Measurements from ENCODE around the gene NPHP4.

NPHP4 gene

DNA sequence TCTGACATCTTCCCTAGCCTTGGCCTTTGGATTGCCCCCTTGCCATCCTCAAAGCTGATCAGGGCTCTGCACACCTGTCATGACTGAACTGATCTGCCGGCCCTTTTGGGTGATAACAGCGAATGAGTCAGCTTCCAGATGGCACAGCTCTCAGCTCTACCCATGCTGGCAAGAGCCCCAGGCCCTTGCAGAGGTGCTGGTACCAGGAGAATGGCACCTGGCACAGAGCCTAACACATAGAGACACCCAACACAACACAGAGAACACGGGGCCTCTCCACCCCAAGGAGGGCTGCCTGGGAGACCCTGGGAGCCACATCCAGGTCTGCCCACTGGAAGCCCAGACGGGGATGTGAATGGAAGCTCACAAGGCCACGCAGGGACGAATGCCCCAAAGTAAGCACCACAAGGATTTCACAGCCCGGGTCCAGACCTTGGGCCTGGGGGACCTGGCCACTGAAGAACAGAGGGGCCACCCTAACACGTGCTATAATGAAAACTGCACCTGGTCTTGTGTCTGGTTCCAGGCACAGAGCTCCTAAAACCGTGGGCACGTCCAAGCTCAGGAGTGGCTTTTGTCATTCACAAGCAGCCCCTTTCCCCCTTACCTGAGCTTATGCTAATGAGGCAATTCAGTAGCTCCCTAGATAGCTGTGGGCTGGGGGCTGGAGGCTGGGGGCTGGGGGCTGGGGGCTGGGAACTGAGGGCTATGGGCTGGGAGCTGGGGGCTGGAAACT is 160.5 kb downstream of the NPHP4 start:
- DNase-seq (ENCODE audit: low read depth) = no peak

DNA sequence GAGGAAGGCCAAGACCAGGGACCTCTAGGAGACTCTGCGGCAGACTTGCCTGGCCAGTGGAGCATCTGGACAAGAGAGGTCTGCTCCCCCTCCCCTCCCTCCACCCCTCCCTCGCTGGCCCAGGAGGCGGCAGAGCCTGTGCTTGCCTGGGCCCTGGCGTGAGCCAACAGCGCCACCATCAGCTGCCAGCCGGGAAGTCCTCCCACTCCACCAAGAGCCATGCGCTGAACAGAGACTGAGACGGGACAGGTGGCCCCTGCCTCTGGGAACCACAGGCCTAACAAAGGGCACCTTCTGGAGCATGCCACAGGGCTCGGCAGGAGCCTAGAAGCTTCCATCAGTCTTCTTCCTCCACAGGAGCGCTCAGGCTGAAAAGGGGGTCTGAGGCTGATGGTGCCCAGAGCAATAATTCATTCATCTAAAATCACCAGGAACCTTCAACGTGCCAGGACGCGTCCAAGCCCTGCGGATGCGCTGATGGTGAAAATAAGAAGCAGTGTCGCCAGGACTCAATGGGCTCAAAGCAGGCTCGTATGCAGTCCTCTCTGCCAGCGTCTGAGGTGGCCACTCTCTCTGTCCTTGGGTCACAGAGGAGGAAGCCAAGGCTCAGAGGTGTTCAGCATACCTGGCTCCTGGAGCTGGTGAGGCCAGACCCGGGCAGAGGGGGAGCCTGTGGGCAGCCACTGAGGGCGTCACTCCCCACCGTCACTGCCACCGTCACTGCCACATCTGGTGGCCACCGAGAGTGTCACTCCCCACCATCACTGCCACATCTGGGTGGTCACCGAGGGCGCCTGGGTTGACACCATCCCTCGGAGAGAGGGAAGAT is 161.2 kb downstream of the NPHP4 start:
- DNase-seq (ENCODE audit: low read depth) = no peak

DNA sequence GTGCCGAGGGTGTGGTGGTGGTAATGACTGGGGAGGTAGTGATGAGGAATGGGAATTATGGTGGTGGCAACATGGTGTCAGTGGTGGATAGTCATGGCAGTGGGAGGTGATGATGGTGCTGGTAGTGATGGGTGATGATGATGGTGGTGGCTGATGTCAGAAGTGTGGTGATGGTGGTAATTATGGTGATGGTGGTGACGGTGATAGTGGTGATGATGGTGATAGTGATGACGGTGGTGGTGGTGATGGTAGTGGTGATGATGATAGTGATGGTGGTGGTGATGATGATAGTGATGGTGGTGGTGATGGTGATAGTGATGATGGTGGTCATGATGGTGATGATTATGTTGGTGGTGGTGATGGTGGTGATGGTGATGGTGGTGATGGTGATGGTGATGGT is 162.8 kb downstream of the NPHP4 start:
- DNase-seq (ENCODE audit: low read depth) = no peak

DNA sequence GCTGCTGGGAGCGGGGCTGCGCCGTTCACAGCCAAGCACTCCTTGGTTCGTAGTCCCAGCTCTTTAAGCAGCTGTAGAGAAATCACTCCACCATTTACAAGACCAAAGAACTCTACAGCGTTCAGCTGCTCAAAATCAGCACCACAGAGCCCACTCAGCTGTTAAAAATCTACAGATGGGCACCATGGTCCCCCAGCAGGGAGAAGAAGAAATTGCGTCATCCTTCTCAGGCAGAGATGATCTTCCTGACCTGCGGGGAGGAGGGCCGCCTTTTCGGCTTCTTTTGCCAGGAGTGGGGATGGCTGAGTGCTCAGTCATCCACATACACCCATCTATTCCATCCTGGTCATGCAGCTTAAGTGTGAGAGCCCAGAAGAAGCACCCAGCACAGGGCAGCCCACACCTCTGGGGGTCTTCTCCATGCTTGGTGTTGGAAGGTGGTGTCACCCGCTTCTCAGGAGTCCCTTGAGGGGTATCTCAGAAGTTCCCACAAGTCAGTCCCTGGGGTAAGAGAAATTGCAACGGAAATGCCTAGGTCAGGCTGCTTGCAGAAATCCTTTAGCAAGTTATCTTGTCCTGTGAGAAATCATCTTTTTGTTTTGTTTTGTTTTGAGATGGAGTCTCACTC is 163.8 kb downstream of the NPHP4 start:
- DNase-seq (ENCODE audit: low read depth) = no peak

DNA sequence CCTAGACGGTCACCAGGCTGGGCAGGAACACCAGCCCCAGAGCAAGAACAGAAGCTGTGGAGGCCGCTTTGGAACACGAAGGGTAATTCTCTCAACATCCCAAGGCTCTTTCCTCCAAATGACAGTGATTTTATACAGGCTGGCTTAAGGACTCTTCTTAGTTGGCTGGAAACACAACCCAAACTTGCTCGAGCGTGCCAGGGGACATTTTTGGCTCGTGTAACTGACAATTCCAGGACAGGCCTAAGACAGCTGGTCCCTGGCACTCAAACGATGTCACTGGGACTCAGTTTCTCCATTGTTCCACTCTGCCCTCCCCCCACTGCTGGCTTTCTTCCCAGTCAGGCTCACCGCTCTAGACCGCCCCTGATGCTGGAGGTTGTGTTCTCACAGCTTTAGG is 164.7 kb downstream of the NPHP4 start:
- DNase-seq (ENCODE audit: low read depth) = no peak

DNA sequence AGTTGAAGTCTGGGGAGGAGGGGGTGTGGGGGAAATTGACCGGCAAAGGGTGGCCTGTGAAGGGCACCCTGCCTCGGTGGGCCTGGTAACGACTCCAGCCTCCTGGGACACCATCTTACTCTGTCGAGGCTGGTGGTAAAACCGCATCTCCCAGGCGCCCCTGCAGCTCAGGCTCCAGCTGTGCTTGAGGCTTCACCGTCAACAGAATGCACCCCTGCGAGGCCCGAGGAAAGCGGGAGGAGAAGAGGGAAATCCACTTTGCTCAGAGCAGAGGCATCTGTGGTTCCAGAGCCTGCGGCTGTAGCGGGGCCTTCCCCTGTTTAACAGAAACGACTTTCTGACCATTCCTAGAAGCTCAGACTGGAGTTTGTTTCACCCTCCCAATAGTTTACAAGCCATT is 165.6 kb downstream of the NPHP4 start:
- no peak for DNase-seq (ENCODE audit: low read depth)

DNA sequence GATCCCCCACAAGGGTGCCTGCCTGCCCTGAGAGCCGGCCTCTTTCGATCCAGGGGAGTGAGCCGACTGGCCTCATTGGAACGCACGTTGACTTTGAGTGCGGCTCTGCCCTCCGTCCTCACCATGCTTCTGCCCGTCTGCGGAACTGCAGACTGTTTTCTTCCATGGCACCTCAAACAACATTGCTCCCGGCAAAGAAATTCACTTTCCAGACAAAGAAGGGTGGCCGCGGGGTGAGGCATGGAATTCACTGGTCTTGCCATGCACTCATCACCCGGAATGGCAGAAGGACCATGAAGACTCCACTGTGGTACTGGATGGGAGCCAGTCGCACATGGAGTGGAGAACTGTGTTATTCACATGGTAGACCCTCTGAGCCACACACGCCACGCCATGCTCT is 169.5 kb downstream of the NPHP4 start:
- DNase-seq (ENCODE audit: low read depth) = no peak

DNA sequence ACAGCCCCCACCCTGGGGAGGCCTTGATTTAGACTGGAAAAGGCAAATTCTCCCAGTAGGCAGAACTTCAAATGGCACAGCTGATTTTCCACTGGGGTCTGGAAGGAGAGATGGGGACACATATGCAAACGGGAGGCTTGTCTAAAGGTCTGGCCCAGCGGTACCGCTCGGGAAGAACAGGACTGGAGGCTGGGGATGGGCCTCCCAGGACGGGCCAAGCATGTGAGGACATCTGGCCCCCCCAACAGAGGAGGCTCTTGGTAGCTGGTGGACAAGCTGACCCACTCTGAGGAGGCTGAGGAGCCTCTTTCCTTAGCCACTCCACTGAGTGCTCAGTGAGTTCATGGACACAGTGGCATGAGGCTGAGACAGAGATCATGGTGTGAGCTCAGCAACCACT is 170.0 kb downstream of the NPHP4 start:
- DNase-seq (ENCODE audit: low read depth) = no peak

DNA sequence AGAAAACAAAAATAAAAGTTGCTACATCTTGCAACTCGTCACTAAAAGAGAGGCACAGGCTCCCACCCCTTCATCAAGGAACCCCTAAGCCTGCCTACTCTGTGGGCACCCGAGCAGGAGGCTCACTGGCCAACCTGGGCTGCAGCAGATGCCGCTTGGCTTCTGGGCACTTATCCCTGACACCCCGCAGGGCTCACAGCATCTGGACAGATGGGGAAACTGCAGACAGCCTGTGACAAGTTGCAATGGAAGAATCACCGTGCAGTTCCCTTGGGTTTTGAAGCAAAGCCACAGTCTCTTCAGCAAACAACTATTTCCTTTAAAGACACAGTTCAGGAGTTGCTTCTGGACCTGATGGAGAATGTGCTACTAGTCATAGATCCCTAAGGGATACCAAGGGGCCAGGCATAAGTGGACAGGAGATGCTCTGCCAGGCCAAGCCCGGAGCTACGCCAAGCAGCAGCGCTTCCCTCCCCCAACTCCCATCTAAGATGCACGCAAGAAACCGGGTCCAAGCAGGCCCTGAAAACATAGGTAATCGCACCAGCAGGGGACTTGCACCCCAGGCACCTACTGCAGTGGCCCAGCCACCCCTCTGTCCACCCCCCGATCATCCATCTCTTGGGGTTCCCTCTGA is 170.6 kb downstream of the NPHP4 start:
- DNase-seq (ENCODE audit: low read depth) = no peak

DNA sequence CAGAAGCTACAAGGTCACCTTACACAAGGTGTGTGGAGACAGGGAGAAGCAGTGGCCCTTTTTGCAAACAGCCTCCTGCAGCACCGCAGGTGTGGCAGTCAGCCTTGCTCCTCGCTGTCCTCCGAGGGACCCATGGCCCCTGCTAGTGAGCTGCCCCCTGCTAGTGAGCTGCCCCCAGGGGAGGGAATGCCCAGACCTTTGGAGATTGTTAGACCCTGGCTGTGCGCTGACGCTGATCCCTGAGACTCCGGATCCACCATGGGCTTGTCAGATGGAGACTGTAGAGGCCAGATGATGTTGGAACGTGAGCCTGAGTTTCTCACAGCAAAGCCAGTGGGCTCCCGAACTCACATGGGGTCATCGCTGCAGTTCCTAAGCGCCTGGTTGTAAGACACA is 172.2 kb downstream of the NPHP4 start:
- no peak for DNase-seq (ENCODE audit: low read depth)

DNA sequence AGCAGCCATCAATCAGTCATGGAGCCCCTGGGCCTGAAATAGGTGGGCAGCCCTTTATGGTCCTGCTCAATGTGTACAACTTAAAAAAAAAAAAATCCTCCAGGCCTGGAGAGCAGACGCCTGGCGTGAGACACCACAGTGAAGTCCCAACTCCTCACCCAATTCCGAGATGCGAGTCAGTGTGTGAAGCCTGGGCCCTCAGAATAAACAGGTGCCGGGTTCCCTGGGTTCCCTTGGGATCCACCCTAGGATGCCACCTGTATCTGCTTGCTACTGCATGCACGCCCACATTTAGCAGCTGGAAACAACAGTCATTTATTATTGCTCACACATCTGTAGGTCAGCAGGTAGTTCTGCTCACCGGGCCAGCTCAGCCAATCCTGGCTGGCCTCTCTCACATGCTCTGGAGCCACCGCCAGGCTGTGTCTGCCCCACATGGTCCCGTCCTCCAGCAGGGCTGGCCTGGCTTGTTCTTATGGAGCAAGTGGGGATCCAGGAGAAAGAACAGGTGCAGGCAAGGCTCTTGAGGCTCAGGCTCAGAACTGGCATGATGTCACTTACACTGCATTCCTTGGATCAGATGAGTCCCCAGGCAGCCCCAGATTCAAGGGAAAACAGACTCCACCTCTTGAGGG is 172.7 kb downstream of the NPHP4 start:
- DNase-seq (ENCODE audit: low read depth) = no peak

DNA sequence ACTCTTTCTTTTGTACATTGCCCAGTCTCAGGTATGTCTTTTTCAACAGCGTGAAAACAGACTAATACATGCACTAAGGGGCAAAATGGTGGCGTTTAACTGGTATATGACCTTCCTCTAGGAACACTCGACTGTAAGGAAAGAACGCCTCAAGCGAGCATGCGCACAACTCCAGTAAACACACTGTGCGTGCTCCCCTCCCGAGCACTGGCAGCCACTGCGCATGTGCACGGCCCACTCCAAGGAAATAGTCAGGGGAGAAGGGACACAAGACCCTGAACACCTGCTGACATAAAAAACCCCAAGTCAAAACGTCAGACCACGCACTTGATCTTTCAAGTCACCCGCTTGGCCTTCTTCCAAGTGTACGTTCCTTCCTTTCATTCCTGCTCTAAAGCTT is 173.5 kb downstream of the NPHP4 start:
- no peak for DNase-seq (ENCODE audit: low read depth)

DNA sequence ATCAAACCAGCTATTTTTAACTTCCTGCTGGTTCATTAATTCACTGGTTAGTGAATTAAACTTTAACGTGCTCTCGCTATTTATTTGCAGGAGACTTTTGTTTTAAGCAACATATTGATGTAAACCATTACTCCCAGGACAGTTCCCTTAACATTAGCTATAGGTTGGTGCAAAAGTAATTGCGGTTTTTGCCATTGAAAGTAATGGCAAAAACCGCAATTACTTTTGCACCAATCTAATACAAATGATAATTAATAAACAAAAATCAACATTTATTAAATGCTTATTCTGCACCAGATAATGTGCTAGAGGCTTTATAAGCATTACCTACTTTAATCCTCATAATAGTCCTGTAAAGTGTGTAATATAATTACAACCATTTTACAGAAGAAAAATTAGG is 176.5 kb downstream of the NPHP4 start:
- no peak for DNase-seq (ENCODE audit: low read depth)

DNA sequence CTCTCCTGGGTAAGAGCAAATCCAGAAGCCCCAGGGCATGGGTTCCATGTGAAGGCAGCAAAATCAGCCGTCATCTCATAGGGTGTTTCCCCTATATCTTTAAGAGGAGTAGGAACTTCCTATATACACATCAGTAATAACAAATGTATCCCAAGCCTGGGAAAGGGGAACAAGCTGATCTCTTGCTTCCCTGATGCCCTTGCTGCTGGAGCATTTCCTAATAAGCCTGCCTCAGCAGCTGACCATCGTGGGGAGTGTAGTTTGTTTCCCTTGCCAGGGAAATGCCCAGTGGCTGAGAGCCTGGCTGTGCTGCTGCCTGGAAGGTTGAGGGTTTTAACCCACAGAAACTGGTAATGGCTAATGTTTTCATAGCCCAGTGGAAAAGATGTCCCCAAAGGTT is 177.0 kb downstream of the NPHP4 start:
- no peak for DNase-seq (ENCODE audit: low read depth)

DNA sequence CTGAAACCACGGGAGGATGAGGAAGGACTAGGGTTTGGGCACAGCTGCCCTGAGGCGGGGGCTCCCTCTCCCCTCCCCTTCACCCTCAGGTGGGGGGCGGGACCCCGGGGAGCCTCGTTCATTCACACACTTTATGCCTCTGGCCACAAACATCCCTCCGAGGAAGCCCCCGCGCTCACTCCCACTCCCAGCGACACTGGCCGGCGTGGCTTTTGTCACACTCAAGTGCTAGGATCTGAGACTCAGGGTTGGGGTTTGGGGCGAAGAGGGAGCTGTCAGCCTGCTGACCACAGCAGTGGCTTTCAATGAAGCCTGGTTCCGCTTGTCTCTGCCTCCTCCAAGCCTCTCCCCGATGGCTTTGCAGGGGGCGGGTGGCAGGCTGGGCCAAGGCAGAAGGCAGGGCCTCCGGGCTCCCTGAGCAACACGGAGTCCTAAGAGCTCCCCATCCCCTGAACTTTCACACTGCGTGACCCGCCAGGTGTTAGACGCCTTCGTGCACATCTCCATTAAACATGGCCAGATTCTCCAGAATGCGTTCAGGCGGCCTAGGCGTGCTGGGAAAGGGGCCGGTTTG is 178.1 kb downstream of the NPHP4 start:
- DNase-seq (ENCODE audit: low read depth) = no peak

DNA sequence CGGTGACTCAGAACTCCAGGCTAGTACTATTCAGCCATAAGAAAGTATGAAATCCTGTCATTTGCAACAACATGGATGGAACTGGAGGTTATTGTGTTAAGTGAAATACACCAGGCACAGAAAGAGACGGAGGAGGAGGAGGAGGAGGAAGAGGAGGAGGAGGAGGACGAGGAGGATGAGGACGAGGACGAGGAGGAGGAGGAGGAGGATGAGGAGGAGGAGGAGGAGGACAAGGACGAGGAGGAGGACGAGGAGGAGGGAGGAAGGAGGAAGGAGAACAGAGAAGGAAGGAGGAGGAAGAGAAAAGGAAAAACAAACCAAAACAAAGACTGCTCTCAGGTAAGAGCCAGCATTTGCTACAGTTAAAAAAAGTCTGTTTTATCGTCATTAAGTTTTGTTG is 178.7 kb downstream of the NPHP4 start:
- no peak for DNase-seq (ENCODE audit: low read depth)
